Stimulated activated CD4-positive, alpha-beta T cell treated with anti-CD3 and anti-CD28 coated beads, Interleukin-2, amount 100 ng/mL, for 24 hours (primary cell): Measurements from ENCODE around the gene SF3B2.
"Not testable (repeated sequence)": the region's sequence is repeated elsewhere in the genome, so short reads cannot be mapped to it uniquely, and the experiment has no call there.

Source experiments
- DNase-seq, 2 donors: peaks; one replicate each; pipeline ENCODE4 v3.0.0-alpha.2; 2020

Gene SF3B2

GRCh38 chr11:66112041-66112491 lies 59.9 kb downstream of the SF3B2 start:
- DNase-seq, result no peak

- DNase-seq, result no peak
Measured at GRCh38 chr11:66112601-66113499, 60.7 kb downstream of the SF3B2 start.

GRCh38 chr11:66114957-66115356 lies 62.8 kb downstream of the SF3B2 start:
- not testable (repeated sequence) for DNase-seq

- no peak for DNase-seq
Measured at GRCh38 chr11:66115638-66116301, 63.6 kb downstream of the SF3B2 start.

DNA sequence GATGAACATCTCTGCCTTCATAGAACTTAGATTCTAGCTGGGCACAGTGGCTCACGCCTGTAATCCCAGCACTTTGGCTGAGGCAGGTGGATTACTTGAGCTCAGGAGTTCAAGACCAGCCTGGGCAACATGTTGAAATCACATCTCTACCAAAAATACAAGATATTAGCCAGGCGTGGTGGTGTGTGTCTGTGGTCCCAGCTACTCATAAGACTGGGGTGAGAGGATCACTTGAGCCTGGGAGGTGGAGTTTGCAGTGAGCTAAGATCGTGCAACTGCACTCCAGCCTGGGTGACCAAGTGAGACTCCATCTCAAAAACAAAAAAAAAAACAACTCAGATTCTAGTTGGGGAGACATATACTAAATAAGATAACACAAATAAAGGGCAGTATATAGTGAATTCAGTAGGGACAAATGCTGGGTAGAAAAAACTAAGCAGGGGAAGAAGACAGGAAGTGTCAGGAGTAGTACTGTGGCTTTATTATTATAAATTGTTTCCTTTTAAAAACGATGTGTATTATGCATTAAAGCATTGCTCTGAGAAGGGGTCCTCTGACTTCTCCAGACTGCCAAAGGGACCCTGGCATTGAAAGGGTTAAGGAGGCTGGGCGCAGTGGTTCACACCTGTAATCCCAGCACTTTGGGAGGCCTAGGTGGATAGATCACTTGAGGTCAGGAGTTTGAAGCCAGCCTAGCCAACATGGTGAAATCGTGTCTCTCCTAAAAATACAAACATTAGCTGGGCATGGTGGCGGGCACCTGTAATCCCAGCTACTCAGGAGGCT lies 64.6 kb downstream of the SF3B2 start:
- DNase-seq, result no peak

- DNase-seq, result no peak
Measured at GRCh38 chr11:66118847-66119246, 66.7 kb downstream of the SF3B2 start.
